Neural cell (in vitro differentiated cells): ENCODE results near the gene SH3RF1. TPM values are rescaled to one million over a fixed set of nuclear protein-coding genes. Genes with fewer than 3 reads are reported as not detected.

ENCODE experiments used
- H2AFZ ChIP-seq: fragments of 200-600, 300-800 bp; sonication (generic), shearing (Covaris generic); 2 replicates; pipeline ENCODE4 v1.6.0; 2014; ENCODE audit warnings: low read depth, mild to moderate bottlenecking, antibody characterized with exemption, low read length, moderate library complexity
- H3F3A ChIP-seq: fragments of 200-600 bp; shearing (Covaris generic); 2 replicates; pipeline ENCODE4 v1.6.1; 2016; ENCODE audit warnings: mild to moderate bottlenecking, moderate library complexity, mixed read lengths, antibody characterized with exemption, low read length; ENCODE audit not compliant: insufficient read depth, poor library complexity, severe bottlenecking
- H3K27ac ChIP-seq: fragments of 200-600, 300-800 bp; sonication (generic), shearing (Covaris generic); 2 replicates; pipeline ENCODE4 v1.5.1; 2014; ENCODE audit warnings: mild to moderate bottlenecking, low read length, moderate library complexity
- H3K27me3 ChIP-seq: fragments of 300-800, 200-600 bp; sonication (generic), shearing (Covaris generic); 2 replicates; pipeline ENCODE4 v1.6.0; 2014; ENCODE audit warnings: mild to moderate bottlenecking, low read depth, low read length, moderate library complexity; ENCODE audit not compliant: insufficient read depth
- H3K36me3 ChIP-seq: fragments of 300-800, 200-600 bp; sonication (generic), shearing (Covaris generic); 2 replicates; pipeline ENCODE4 v1.5.1; 2014; ENCODE audit warnings: mild to moderate bottlenecking, antibody characterized with exemption, low read length, moderate library complexity; ENCODE audit not compliant: insufficient read depth
- H3K4me2 ChIP-seq: fragments of 300-800, 200-600 bp; sonication (generic), shearing (Covaris generic); 2 replicates; pipeline ENCODE4 v1.6.0; 2014; ENCODE audit warnings: mild to moderate bottlenecking, low read length
- H3K4me3 ChIP-seq: fragments of 300-800, 200-600 bp; sonication (generic), shearing (Covaris generic); 2 replicates; pipeline ENCODE4 v1.5.1; 2014; ENCODE audit warnings: mild to moderate bottlenecking, low read length, moderate library complexity
- H3K79me2 ChIP-seq: fragments of 200-600 bp; shearing (Covaris generic); replicated peaks from 2 replicates; pipeline ENCODE4 v1.6.0; 2014; ENCODE audit warnings: mild to moderate bottlenecking, low read length, moderate library complexity; ENCODE audit not compliant: insufficient read depth
- H3K9ac ChIP-seq: fragments of 300-800, 200-600 bp; sonication (generic), shearing (Covaris generic); 2 replicates; pipeline ENCODE4 v1.6.1; 2016; ENCODE audit warnings: mild to moderate bottlenecking, low read length, mixed read lengths
- H3K9me2 ChIP-seq: fragments of 200-600 bp; shearing (Covaris generic); 2 replicates; pipeline ENCODE4 v1.6.1; 2016; ENCODE audit warnings: mild to moderate bottlenecking, low read length, mixed read lengths; ENCODE audit not compliant: insufficient read depth
- H3K9me3 ChIP-seq: fragments of 200-600, 300-800 bp; sonication (generic), shearing (Covaris generic); 2 replicates; pipeline ENCODE4 v1.6.1; 2016; ENCODE audit warnings: mild to moderate bottlenecking, mixed run types, low read length, moderate library complexity, mixed read lengths
- H4K20me1 ChIP-seq: fragments of 200-600 bp; shearing (Covaris generic); 2 replicates; pipeline ENCODE4 v1.6.1; 2016; ENCODE audit warnings: mild to moderate bottlenecking, mixed run types; ENCODE audit not compliant: insufficient read depth
- EP300 ChIP-seq: fragments of 450-650 bp; conservative IDR thresholded peaks from 2 replicates; pipeline ENCODE4 v1.6.1; 2014; ENCODE audit warnings: antibody characterized with exemption, mild to moderate bottlenecking, moderate library complexity; ENCODE audit not compliant: poor library complexity, severe bottlenecking
- EZH2 ChIP-seq: fragments of 200-600, 300-800 bp; shearing (Covaris generic), sonication (generic); IDR thresholded peaks from 2 replicates; pipeline ENCODE4 v1.6.1; 2014; ENCODE audit warnings: antibody characterized with exemption, low read length, borderline replicate concordance, mild to moderate bottlenecking; ENCODE audit not compliant: insufficient read depth, poor library complexity, severe bottlenecking
- MXI1 ChIP-seq: fragments of 450-650 bp; conservative IDR thresholded peaks from 2 replicates; pipeline ENCODE4 v1.6.1; 2014; ENCODE audit warnings: antibody characterized with exemption, mild to moderate bottlenecking; ENCODE audit not compliant: poor library complexity, severe bottlenecking
- POLR2AphosphoS5 ChIP-seq: IDR thresholded peaks from 2 replicates; pipeline ENCODE4 v1.6.1; 2012
- RAD21 ChIP-seq: fragments of 450-650 bp; conservative IDR thresholded peaks from 2 replicates; pipeline ENCODE4 v1.6.1; 2014; ENCODE audit warnings: antibody characterized with exemption, mild to moderate bottlenecking, moderate library complexity
- SMC3 ChIP-seq: fragments of 450-650 bp; conservative IDR thresholded peaks from 2 replicates; pipeline ENCODE4 v1.6.1; 2014; ENCODE audit warnings: antibody characterized with exemption, mild to moderate bottlenecking, moderate library complexity; ENCODE audit not compliant: poor library complexity
- TAF1 ChIP-seq: IDR thresholded peaks from 2 replicates; pipeline ENCODE4 v1.6.1; 2012; ENCODE audit warnings: low read depth
- polyA plus RNA-seq: library from polyadenylated mRNA; depleted of rRNA; stranded (reverse); fragments of >200 nt; gene quantifications from 2 replicates; pipeline ENCODE4 v1.2.3, GENCODE V29; 2014
- TF ChIP-seq, protein P1 (sequence below): fragments of 450-650 bp; IDR thresholded peaks from 2 replicates; pipeline ENCODE4 v1.5.1; 2014; ENCODE audit warnings: antibody characterized with exemption, mild to moderate bottlenecking, moderate library complexity; ENCODE audit not compliant: poor library complexity, severe bottlenecking
- TF ChIP-seq, protein P2 (sequence below): IDR thresholded peaks from 2 replicates; pipeline ENCODE4 v1.6.1; 2012; ENCODE audit warnings: borderline replicate concordance

SH3RF1 gene
- polyA plus RNA-seq, 1 donor from 2014 or later = 3.1 TPM

DNA sequence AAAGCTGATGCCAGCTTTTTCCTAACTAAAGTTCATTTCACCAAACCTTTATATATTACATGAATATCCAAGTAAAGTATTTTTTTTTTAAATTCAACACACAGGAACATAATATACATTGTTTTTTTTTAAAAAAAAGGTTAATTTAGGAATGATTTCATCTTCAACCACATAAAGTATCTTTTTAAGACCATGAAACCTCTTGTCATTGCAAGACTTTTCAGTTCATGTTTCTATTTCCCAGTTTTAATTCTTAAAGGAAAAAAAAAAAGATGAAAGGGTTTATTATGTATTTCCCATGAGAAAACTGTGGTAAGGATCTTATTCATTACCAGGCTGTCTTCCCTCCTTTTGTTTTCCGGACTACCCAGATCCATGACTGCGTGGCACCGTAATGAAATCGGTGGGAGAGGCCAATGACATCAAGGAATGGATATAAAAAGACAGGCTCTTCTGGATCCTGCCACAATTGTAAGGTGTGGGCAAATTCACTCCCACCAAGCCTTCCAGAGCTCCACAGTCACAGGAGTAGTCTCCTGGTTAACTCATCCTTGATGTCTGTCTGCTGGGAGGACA, 176.0 kb downstream of the SH3RF1 start:
- no peaks in the 10 kb centered on the region for H3K9me2 ChIP-seq
- no peak overlapping the region for H2AFZ ChIP-seq
- no peaks in the 10 kb centered on the region for H3K36me3 ChIP-seq
- no peak overlapping the region for H3K4me2 ChIP-seq
- H3K9ac ChIP-seq = no peak overlapping the region
- no peaks in the 10 kb centered on the region for H3K79me2 ChIP-seq
- no peak overlapping the region for H3K4me3 ChIP-seq
- no peak for TF ChIP-seq POLR2AphosphoS5
- TF ChIP-seq, protein P1, sequence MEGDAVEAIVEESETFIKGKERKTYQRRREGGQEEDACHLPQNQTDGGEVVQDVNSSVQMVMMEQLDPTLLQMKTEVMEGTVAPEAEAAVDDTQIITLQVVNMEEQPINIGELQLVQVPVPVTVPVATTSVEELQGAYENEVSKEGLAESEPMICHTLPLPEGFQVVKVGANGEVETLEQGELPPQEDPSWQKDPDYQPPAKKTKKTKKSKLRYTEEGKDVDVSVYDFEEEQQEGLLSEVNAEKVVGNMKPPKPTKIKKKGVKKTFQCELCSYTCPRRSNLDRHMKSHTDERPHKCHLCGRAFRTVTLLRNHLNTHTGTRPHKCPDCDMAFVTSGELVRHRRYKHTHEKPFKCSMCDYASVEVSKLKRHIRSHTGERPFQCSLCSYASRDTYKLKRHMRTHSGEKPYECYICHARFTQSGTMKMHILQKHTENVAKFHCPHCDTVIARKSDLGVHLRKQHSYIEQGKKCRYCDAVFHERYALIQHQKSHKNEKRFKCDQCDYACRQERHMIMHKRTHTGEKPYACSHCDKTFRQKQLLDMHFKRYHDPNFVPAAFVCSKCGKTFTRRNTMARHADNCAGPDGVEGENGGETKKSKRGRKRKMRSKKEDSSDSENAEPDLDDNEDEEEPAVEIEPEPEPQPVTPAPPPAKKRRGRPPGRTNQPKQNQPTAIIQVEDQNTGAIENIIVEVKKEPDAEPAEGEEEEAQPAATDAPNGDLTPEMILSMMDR = no peak
- no peak for TF ChIP-seq EZH2
- TF ChIP-seq MXI1 = no peak
- TF ChIP-seq SMC3 = no peak
- no peak for TF ChIP-seq EP300
- TF ChIP-seq, protein P2, sequence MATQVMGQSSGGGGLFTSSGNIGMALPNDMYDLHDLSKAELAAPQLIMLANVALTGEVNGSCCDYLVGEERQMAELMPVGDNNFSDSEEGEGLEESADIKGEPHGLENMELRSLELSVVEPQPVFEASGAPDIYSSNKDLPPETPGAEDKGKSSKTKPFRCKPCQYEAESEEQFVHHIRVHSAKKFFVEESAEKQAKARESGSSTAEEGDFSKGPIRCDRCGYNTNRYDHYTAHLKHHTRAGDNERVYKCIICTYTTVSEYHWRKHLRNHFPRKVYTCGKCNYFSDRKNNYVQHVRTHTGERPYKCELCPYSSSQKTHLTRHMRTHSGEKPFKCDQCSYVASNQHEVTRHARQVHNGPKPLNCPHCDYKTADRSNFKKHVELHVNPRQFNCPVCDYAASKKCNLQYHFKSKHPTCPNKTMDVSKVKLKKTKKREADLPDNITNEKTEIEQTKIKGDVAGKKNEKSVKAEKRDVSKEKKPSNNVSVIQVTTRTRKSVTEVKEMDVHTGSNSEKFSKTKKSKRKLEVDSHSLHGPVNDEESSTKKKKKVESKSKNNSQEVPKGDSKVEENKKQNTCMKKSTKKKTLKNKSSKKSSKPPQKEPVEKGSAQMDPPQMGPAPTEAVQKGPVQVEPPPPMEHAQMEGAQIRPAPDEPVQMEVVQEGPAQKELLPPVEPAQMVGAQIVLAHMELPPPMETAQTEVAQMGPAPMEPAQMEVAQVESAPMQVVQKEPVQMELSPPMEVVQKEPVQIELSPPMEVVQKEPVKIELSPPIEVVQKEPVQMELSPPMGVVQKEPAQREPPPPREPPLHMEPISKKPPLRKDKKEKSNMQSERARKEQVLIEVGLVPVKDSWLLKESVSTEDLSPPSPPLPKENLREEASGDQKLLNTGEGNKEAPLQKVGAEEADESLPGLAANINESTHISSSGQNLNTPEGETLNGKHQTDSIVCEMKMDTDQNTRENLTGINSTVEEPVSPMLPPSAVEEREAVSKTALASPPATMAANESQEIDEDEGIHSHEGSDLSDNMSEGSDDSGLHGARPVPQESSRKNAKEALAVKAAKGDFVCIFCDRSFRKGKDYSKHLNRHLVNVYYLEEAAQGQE = no peak
- no peak for TF ChIP-seq TAF1
- TF ChIP-seq RAD21 = no peak
- no peaks in the 10 kb centered on the region for H3F3A ChIP-seq
- no peaks in the 10 kb centered on the region for H4K20me1 ChIP-seq
- H3K9me3 ChIP-seq = no peaks in the 10 kb centered on the region
- H3K27ac ChIP-seq = no peak overlapping the region
- H3K27me3 ChIP-seq = no peaks in the 10 kb centered on the region

DNA sequence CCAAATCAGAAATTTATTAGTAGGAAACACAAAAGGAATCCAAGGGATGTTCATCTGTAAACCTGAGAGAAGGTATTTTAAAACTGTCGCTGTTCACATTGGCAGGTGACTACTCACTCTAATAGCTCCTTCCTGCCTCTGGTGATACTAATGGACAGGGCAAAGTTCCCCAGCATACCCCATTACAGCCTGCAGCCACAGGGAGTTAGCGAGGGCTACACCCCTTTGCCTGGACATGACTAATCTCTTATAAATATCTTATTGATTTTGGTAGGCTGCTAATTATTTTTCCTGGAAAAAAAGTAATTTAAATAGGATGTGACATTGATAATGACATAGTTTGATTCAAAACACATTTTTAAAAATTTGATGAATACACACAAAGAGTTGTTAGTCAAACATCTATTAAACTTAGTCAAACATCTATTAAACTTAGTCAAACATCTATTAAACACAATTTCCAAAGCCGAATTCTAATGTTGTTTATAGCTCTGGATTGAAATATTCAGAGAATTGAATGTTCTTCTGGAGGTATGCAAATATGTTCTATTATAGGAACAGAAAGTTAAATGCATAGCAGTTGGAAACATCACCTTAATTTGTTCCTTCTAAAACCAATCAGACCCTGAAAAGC, 177.8 kb downstream of the SH3RF1 start:
- Histone ChIP-seq H2AFZ (no peak overlapping the region), H3K79me2 (no peaks in the 10 kb centered on the region), H3K9ac (no peak overlapping the region), H4K20me1 (no peaks in the 10 kb centered on the region), H3K4me2 (no peak overlapping the region), H3K27me3 (no peaks in the 10 kb centered on the region), H3K36me3 (no peaks in the 10 kb centered on the region), H3K9me3 (no peaks in the 10 kb centered on the region), H3K4me3 (no peak overlapping the region), H3K27ac (no peak overlapping the region), H3K9me2 (no peaks in the 10 kb centered on the region), H3F3A (no peaks in the 10 kb centered on the region)
- no peak for TF ChIP-seq MXI1
- no peak for TF ChIP-seq TAF1
- TF ChIP-seq, protein P1 = no peak
- TF ChIP-seq, protein P2 = no peak
- TF ChIP-seq SMC3 = no peak
- TF ChIP-seq EZH2 = no peak
